Measurements from ENCODE around the gene DSTN.
A peak's percentile ranks its signal among the peaks of the same experiment; 100 is the strongest.

Gene DSTN

DNA sequence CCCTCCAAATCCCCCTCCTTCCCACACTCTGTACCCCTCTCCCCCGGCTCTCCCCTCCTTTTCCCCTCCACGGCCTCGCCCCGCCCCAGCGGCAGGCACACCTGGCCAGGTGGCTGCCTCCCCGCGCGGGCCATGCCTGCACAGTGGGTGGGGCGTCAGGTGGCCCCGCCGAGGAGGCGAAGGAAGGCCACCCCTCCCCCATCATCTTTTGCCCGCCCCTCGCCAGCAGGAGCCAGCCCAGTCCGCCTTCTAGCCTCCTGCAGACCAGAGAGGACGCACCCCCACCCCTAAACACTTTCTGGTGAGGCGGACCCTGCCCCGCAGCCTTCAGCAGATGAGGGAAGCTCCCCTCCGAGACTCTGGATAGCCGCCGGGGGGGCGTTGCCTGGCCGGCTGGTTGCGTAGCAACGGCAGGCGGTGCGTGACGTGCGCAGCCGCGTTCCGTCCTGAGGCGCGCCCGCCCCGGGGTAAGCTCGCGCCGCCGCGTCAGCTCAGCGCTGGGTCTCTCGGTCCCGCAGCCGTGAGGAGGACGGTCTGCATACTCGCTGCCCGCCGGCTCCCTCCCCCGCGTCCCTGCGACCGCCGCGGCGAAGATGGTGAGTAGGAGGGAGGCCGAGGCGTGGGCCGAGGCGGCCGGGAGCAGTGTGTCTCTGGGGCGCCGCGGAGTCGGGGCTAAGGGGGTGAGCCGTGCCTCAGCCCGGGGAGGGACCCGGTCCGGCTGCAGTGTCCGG is at the start of gene DSTN:
Gene DSTN, plus strand, starts transcription at position 460 of the 731 bp plus-strand sequence. Its CDS starts 134 bp downstream, at position 594.
- DNase-seq: peak; percentile 88

DNA sequence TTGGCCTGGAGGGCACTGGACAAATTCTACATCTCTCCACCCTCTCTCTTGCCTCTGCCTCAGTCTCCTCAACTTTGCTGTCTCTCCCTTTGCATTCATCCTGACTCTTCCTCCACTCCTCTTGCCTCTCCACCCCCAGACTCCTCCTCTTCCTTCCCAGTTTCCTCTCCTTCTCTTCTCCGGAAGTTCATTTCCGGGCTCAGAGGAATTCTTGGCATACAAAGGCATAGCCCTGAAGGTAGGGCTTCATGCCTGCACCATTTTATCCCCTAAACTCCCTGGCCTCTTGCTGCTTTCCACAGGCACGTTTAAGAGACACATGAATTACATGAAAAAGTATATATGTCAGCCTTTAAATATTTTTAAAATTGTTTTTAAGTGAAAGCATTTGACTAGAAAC is 49.3 kb upstream of the DSTN start:
- DNase-seq: no peak

DNA sequence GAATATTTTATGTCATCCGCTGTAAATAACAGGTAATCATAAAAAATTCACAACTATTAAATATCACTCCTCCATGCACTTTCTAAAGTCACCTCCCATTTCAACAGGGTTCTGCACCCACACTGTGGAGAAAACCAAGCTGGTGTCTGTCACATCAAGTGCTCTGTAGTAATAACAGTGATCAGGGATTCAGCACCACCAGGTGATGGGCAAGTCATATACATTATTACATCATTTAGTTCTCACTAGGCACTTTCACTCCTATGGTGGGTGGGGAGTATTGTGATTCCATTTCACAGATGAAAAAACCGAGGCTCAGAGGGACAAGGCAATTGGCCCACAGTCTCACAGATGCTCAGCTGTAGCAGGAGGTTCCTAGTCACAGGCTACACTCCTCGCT is 47.3 kb upstream of the DSTN start:
- no peak for DNase-seq

DNA sequence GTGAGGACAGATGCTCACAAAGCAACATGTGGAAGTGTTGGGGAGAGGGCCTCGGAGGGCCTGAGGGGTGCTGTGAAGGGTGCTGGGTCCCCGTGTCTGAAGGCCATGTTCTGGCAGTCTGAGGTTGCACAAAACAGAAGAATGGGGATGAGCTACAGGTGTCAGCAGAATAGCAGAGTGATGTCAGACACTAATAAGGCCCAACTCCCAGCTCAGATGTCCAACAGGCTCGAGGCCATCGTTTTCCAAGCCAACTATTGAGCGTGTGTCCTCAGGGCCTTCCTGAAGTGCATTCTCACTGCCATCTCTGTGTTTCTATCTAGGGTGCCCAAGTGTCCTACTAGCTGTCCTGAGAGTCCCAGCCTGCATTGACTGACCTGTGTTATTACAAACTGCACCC is 46.5 kb upstream of the DSTN start:
- no peak for DNase-seq

DNA sequence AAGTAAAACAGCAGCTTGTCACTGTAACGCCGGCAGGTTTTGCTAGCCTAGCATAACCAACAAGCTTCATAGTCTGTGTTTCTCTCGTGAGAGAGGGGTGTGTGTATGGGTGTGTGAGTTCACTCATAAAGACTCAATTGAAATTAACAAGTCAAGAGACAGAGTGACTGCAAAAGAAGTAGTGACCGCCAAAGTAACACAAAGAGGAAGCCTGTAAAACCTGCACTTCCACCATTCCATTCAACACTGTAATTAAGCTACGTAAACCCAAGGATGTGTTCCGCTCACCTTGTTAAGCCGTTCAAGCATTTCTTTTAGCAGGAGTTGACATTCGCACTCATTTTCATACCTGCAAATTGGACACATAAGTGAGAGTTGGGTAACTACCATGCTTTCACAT is 45.3 kb upstream of the DSTN start:
- DNase-seq: no peak

DNA sequence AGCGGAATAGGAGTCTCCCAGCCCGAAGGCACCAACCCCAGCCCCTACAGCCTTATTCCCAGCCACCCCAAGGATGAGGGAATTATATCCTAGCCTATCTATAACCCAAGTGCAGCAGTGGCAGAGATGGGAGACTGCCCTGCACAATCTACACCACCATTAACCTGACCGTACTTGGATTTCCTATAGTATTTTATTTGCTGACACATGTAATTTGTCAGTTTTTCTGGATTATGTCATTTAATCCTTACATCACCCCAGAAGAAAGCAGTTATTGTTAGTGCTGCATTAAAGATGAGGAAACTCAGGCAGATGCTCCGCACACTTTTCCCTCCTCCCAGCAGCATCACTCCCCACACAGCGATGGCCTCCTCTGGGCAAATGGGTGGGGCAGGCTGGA is 44.7 kb upstream of the DSTN start:
- DNase-seq: no peak

DNA sequence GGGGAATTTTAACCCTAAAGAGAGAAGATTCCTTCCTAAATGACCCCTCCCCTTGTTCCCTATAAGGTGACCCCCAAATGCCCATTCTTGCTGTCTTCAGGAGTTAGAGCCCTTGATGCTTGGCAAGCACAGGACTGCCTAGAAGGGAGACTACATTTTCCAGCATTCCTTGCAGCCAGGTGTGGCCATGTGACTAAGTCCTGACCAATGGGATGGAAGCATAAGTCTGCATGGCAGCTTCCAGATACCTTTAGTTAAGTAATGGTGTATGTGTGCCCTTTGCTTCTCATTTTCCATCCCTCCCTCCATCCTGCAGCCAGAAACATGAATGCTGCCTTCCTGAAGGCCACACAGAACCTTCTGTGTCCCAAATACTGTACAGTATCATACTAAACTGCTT is 44.2 kb upstream of the DSTN start:
- DNase-seq: no peak

DNA sequence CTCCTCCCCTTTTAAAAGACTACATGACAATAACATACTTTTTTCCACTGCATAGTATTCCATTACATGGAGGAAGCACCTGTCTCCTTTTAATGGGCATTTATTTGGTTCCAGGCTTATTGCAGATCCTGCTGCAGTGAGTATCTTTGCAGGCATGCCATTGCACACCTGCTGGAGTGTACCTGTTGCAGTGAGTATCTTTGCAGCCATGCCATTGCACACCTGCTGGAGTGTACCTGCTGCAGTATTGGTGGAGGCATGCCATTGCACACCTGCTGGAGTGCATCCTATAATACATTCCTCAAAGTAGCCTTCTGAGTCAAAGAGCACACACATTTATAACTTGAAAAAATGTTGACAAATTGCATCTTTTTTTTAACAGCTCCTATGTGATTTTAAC is 40.3 kb upstream of the DSTN start:
- DNase-seq: no peak

DNA sequence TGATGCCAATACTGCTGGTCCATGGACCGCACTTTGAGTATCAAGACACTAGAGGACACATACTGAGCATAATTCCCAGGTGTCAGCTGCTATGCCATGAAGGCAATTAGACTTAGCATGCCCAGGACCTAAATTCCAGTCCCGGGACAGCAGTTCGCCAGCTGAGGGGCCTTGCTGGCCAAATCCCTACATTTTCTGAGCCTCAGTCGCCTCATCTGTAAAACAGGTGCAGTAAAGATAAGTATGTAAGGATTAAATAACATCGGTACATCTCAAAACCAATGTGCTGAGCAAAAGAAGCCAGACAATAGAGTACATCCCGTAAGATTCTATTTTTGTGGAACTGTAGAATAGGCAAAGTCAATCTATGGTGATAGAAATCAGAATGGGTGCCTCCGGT is 39.7 kb upstream of the DSTN start:
- no peak for DNase-seq

DNA sequence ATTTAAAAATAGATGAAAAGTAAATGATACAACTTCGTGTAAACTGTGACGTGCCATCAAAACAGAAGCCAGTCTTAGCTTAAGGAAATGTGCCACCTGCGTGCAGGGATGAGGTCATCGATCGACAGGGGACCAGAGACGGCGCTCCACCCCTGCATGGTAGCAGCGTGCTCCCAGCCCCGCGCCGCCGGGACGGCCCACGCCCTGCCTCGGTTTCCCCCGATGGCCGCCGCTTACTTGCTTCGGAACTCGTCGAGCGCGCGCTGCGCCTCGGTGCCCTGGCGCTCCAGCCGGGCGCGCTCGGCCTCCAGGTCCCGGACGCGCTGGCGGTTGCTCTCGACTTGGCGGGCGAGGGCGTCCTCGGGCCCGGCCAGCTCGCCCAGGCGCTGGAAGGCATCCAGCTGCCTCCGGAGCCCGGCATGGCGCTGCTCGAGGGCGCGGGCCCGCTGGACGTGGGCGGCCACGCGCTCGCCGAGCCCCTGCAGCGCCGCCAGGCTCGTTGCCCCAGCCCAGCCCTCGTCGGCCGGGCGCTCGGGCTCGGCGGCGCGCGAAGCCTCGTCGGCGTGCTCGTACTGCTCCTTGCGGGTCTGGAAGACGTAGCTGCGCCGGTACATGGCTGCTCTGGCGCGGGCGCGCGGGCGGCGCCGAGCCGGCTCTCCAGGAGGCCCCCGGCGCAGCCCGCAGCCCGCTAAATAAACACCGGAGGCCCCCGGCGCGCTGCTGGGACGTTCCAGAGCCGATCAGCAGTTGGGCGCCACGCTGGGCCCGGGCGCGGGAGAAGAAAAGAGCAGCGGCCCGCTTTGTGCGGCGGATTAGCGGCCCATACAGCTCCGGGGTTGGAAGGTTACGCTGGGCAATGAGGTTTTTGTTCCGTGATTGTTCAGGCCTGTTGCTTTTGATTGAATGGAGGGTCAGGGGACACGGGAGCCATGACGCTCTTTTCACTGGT is 38.9 kb upstream of the DSTN start, which contains the start of gene BFSP1:
Gene BFSP1, minus strand, starts transcription at position 664 of the 949 bp plus-strand sequence. Its CDS starts 50 bp downstream, at position 614.
- peak; percentile 20 for DNase-seq

DNA sequence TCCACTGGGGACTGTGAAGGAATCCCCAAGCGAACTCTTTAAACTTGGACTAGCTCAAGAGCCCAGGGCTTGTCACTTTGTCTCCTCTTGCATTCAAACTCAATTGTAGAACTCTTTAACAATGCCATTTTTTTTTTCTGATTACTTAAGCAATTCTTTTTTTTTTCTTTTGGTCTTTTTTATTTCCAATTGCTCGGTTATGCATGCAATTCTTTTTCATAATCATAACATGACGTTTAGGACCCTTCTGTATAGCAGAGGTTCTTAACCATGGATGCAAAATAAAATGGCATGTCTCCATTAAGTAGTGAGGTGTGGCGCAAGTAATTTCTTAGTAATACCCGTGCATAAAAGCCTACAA is 38.2 kb upstream of the DSTN start:
- DNase-seq: no peak

DNA sequence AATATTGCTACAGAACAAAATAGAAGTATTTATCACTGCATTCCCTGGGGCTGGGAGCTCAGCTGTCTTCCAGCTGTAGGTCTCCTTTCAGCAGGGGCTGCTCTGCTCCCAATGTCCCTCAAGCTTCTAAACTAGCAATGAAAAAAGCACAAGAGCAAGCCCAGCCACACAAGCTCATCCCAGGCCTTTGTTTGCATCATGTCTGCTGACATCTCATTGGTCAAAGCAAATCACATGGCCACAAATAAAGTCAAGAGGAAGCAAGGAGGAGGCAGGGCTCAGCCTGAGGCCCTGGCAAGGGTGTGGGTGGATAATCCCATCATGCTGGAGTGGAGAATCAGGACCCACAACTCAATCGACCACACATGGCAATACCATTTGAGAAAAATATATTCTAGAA is 36.5 kb upstream of the DSTN start:
- no peak for DNase-seq

DNA sequence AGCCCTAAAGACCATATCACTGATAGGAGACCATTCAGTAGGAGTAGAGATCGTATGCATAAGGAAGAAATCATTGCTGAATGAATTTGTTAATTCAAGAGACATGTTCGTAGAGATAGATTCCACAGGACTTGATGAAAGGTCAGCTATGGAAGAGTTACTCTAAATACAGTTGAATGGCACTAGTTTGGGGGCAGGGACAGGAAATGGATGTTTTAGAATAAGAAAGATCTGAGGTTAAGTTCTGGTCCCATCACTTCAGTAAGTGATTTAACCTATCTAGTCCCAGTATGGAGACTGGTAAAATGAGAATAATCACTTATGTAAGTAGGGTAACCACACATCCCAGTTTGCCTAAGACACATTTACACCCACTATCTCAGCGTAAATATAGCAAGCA is 35.8 kb upstream of the DSTN start:
- DNase-seq: no peak

DNA sequence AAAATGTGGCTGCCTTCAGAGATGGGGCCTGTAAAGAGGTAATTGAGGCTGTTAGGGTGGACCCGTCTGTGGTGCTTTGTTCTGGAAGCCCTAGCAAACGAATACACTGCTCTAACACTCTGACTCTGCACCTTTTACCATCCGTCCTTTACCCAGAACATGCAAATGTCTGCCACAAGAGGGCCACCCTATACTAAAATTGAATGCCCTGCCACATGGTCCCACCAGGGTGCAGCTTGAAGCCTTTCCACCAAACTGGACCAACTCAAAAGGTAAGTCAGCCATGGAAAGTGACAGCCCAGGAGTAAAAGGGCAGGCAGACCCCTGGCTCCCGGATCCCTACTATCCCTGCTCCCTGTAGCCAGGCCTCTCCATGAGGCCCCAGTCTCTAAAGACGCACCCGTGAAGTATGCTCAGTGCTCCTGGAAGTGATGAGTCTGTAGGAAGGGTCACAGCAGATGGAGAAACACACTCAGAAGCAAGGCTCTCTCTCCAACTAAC is 32.9 kb upstream of the DSTN start:
- peak; percentile 64 for DNase-seq

DNA sequence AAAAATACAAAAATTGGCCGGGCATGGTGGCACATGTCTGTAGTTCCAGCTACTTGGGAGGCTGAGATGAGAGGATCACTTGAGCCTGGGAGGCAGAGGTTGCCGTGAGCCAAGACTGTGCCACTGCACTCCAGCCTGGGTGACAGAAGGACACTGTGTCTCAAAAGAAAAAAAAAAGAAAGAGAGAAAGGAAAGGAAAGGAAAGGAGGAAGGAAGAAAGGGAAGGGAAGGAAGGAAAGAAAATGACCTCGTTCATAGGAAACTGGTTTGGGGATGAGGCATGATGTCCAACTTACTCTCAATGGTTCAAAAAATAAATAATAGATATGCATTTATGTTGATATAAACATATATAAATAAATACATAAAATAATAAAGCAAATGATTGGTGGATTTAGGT is 31.9 kb upstream of the DSTN start:
- DNase-seq: no peak

DNA sequence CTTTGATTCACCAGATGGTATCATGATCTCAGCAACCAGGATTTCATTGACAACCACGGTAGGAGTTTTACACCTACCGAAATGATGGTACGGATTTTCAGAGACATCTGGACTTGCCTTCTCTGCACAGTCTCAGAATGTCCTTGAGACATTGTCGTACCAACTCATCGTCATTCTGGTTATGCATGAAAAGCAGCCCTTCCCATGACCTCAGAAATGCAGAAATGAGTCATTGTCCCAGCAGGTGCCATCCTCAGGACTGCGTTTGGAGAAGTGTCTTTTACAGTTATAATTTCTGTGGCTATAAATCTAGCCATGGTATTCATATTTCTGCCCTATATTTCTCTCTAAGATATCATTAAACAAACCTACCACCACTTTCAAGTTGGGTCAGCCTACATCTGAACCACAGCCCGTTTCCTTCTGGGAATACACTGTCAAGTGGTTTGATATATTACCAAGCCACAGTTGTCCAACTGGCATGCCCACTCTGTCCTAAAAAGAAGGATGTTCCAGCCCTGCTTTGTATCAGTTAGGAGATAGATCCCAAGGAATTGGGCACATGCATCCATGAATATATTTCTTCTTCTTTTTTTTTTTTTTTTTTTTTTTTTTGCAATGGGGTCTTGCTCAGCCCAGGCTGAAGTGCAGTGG is 31.2 kb upstream of the DSTN start:
- DNase-seq: no peak

DNA sequence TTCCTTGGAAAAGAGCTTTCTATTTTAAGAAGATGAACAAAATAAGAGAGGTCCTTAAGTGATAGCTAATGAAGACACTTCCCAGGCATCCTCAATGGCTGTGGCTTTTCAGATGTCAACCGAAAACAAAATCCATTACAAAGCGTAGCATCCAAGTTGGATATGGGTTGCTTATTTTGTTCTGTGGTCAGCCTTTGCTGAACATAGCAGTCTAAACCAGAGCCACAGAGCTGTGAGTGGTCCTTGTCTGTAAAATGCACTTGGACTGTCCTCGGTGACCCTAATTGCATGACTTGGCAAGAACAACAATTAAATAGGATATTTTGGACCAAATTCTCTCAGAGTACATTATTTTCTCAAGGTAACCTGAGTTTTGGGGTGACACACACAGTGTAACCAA is 28.3 kb upstream of the DSTN start:
- no peak for DNase-seq

DNA sequence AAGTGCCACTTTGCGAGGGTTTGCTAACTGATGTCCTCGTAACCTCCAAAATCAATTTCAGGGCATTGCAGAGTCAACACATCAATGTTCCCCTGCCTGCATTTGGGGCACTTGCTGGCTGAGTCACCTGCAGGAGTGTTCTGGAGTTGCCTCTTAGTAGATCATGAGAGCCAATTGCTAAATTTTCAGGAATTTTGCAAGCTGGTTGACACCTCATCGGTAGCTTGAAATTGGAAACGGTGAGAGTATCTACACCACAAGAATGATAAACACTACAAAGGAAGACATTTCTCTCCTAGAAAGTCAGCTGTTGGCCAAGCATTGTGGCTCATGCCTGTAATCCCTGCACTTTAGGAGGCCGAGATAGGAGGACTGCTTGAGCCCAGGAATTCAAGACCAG is 27.9 kb upstream of the DSTN start:
- no peak for DNase-seq

DNA sequence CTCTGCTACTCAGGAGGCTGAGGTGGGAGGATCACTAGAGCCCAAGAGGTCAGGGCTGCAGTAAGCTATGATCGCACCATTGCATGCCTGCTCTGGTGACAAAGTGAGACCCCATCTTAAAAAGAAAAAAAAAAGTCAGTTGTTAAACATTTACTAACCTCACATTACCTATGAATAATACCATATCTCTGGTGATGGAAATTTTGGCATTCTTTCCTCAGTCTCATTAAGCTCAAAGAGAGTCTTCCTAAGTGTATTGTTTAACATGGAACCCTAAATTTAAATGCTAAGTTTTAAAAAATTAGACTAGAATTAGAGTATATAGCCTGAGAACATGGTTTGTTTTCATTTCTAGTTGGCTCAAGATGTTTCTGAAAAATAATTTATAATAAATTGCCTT is 27.4 kb upstream of the DSTN start:
- no peak for DNase-seq

DNA sequence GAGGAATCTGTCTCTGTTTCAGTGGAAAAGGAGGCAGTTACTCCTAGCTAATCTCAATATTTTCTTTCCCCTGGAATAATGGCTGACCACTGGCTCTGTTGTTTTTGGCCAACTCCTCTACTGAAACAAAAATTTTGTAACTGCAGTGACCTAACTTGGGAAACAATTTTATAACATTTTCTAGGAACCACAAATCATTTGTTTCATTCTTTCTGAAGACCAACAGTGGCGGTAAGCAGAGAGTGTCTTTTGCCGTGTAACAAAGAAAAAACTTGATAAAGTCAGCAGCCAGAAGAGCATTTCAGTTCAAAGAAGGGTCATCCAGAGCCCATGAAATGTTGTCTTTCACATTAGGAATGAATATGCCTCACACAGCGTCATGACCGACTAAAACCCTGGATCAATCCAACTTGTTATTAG is 26.9 kb upstream of the DSTN start:
- no peak for DNase-seq

DNA sequence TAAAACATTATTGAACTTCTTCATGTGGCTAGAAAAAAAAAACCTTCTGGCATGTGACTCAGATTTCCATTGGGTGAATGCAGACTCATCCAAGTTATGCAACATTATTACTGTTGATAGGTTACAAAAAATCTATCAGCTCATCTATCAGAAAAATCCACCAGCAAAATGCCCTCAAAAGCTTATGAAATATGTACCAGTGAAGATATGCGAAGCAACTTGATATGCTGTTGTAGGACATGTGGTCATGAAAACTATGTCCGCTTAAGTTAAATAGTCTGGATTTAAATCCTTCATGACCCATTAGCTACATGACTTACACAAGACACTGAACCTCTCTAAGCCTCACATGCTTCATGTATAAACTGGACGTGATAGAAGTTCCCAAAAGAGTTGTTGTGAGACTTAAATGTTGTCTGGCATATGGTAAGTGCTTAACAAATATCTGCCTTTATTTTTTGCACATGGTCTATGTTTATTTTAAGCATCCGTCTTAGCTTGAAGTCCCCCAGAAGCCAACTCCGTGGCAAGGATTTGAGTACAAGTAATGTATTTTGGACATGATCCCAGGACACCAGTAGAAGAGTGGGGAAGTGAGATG is 26.2 kb upstream of the DSTN start:
- DNase-seq: no peak

DNA sequence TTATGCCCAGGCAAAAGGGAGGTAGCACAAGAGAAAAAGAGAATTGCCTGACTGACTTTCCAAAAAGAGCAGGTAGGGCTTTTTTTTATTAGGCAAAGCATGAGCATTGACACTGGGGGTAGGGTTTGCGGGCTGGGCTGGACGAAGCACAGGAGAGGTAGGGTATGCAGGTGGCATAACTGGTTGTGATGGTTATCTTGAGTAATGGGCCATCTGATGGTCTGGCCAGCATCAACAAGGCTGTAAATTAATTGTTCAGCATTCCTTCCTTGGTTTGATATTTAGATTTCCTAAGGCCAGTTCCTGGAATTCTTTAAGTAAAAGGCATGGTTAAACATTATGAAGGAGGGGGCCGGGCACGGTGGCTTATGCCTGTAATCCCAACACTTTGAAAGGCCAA is 24.7 kb upstream of the DSTN start:
- no peak for DNase-seq

DNA sequence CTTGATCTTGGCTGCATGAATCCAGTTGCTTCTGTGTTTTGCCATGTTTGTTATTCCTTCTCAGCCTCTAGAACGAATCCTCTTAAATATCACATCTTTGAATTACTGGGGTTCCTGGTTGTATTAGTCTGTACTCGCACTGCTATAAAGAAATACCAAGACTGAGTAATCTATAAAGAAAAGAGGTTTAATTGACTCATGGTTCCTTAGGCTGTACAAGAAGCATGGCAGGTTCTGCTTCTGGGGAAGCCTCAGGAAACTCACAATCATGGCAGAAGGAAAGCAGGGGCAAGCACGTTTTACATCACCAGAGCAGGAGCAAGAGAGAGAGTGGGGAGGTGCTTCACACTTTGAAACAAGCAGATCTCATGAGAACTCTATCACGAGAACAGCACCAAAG is 20.7 kb upstream of the DSTN start:
- DNase-seq: no peak
